HCT116 (cell line): ENCODE measurements around the gene EMP2.

Experiments
- CTCF ChIP-seq, 3 experiments: fragments of 200-600 bp in 1 of 3; sonication (generic) in 1 of 3; IDR thresholded peaks in 2 of 3; conservative IDR thresholded peaks in 1 of 3; 2 replicates each; pipeline ENCODE4 v1.5.1; 2012 to 2017; ENCODE audit warnings: low read depth in 2 of 3, low read length in 2 of 3, antibody characterized with exemption in 1 of 3, borderline replicate concordance in 1 of 3, control low read depth in 1 of 3, mild to moderate bottlenecking in 1 of 3, mixed read lengths in 1 of 3, mixed run types in 1 of 3, moderate library complexity in 1 of 3; ENCODE audit not compliant: insufficient read depth in 1 of 3
- EZH2 ChIP-seq: fragments of 200-600 bp; sonication (generic); IDR thresholded peaks from 2 replicates; pipeline ENCODE4 v1.6.1; 2017; ENCODE audit warnings: antibody characterized with exemption, mixed run types
- EZH2phosphoT487 ChIP-seq: fragments of 200-600 bp; IDR thresholded peaks from 2 replicates; pipeline ENCODE4 v1.6.1; 2018; ENCODE audit warnings: antibody characterized with exemption, borderline replicate concordance
- JUND ChIP-seq: IDR thresholded peaks from 2 replicates; pipeline ENCODE4 v1.6.1; 2012
- RAD21 ChIP-seq: IDR thresholded peaks from 2 replicates; pipeline ENCODE4 v1.6.1; 2012; ENCODE audit warnings: low read depth, mild to moderate bottlenecking
- SIN3A ChIP-seq: IDR thresholded peaks from 2 replicates; pipeline ENCODE4 v1.6.1; 2012; ENCODE audit warnings: low read depth
- ZFX ChIP-seq: fragments of 450-650 bp; IDR thresholded peaks from 2 replicates; pipeline ENCODE4 v1.6.1; 2017

- no peak for TF ChIP-seq EZH2phosphoT487
- TF ChIP-seq JUND, result no peak
- TF ChIP-seq CTCF (IDR thresholded peaks at IDR 0.05 in 2 of 3, conservative IDR thresholded peaks at IDR 0.05 in 1 of 3; ENCODE audit: borderline replicate concordance in 1 of 3, insufficient read depth in 1 of 3, low read depth in 2 of 3, low read length in 2 of 3), result no peak
- TF ChIP-seq ZFX, result no peak
- no peak for TF ChIP-seq RAD21
- TF ChIP-seq SIN3A, result no peak
- no peak for TF ChIP-seq EZH2
Observed at GRCh38 chr16:10531582-10531981, 48.8 kb downstream of the EMP2 start.
